HCT116 (cell line): ENCODE measurements around the gene TRPM8. TPM values are rescaled to one million over a fixed set of nuclear protein-coding genes. Genes with fewer than 3 reads are reported as not detected.

Experiments
- ATAC-seq: fragments of 200-7000 bp; cut with Tn5 transposase; 2 replicates; pipeline ENCODE4 v1.9.1; 2020; ENCODE audit warnings: mild to moderate bottlenecking, moderate library complexity
- BruUV-seq: library from RNA; stranded (reverse); fragments of 400-500 nt; replicated peaks from 2 replicates; lab custom pipeline; 2021; lab: Mats Ljungman, UMichigan
- CTCF ChIA-PET: fragments of 300-600 bp; sonication (Branson Sonifier 250); formaldehyde crosslinking; loops from one replicate; lab custom pipeline; 2021; ENCODE audit warnings: antibody characterized with exemption; lab: Charles Lee
- POLR2A ChIA-PET: fragments of 300-600, 350-600 bp; sonication (Branson Sonifier 250); formaldehyde crosslinking; loops from one replicate; lab custom pipeline; 2021; ENCODE audit warnings: antibody characterized with exemption; lab: Charles Lee
- RAD21 ChIA-PET, 2 experiments: fragments of 300-600 bp; sonication (Branson Sonifier 250); formaldehyde crosslinking; loops; one replicate each; lab custom pipeline; 2023; ENCODE audit warnings: low total read pairs in 2 of 2; ENCODE audit not compliant: uncharacterized antibody in 2 of 2, unreplicated experiment in 2 of 2, low non-redundant PET in 1 of 2; lab: Charles Lee
- DNase-seq: peaks from one replicate; pipeline ENCODE4 v3.0.0-alpha.2; 2010; ENCODE audit warnings: low read depth, low spot score
- H2AFZ ChIP-seq: fragments of 200-600 bp; shearing (Covaris generic), sonication (generic); 2 replicates; pipeline ENCODE4 v1.6.1; 2017; ENCODE audit warnings: low read depth, mixed run types, mixed read lengths, antibody characterized with exemption, low read length; ENCODE audit not compliant: poor library complexity, severe bottlenecking
- H3K27ac ChIP-seq: 2 replicates; pipeline ENCODE4 v1.5.1; 2012; ENCODE audit warnings: low read depth, low read length
- H3K27me3 ChIP-seq: fragments of 200-600 bp; sonication (generic); 2 replicates; pipeline ENCODE4 v1.6.1; 2016; ENCODE audit warnings: mixed run types, low read length, mixed read lengths; ENCODE audit not compliant: insufficient read depth
- H3K36me3 ChIP-seq, 2 experiments: fragments of 200-500 bp in 1 of 2; fragments of 200-600 bp in 1 of 2; sonication (Bioruptor generic) in 1 of 2; sonication (generic) in 1 of 2; 2 replicates each; pipeline versions ENCODE4 v1.5.1 to v1.6.1; 2014 to 2016; ENCODE audit warnings: low read length in 2 of 2, inconsistent platforms in 1 of 2, mixed read lengths in 1 of 2, mixed run types in 1 of 2; ENCODE audit not compliant: insufficient read depth in 2 of 2, control insufficient read depth in 1 of 2
- H3K4me1 ChIP-seq, 2 experiments: fragments of 200-600 bp in 1 of 2; sonication (generic) in 1 of 2; 2 replicates each; pipeline versions ENCODE4 v1.5.1 to v1.6.1; 2012 to 2017; ENCODE audit warnings: low read length in 2 of 2, inconsistent platforms in 1 of 2, mild to moderate bottlenecking in 1 of 2, mixed read lengths in 1 of 2, mixed run types in 1 of 2, moderate library complexity in 1 of 2; ENCODE audit not compliant: insufficient read depth in 2 of 2, control insufficient read depth in 1 of 2
- H3K4me2 ChIP-seq: fragments of 200-600 bp; sonication (generic); 2 replicates; pipeline ENCODE4 v1.6.1; 2017; ENCODE audit warnings: mixed run types, low read length, mixed read lengths
- H3K4me3 ChIP-seq, 2 experiments: fragments of 200-600 bp in 1 of 2; sonication (generic) in 1 of 2; replicated peaks in 1 of 2; 2 replicates each; pipeline ENCODE4 v1.5.1; 2011 to 2016; ENCODE audit warnings: low read length in 2 of 2, control low read depth in 1 of 2, low read depth in 1 of 2, mild to moderate bottlenecking in 1 of 2, mixed read lengths in 1 of 2, mixed run types in 1 of 2
- H3K79me2 ChIP-seq: fragments of 200-600 bp; sonication (generic); 2 replicates; pipeline ENCODE4 v1.6.1; 2017; ENCODE audit warnings: mild to moderate bottlenecking, mixed run types, low read length, moderate library complexity, mixed read lengths; ENCODE audit not compliant: insufficient read depth
- H3K9ac ChIP-seq: fragments of 200-600 bp; sonication (generic); 2 replicates; pipeline ENCODE4 v1.6.1; 2016; ENCODE audit warnings: low read length, mixed read lengths
- H3K9me2 ChIP-seq: fragments of 200-600 bp; sonication (generic), shearing (Covaris generic); 2 replicates; pipeline ENCODE4 v1.6.1; 2017; ENCODE audit warnings: mixed run types, mild to moderate bottlenecking, moderate library complexity; ENCODE audit not compliant: insufficient read depth
- H3K9me3 ChIP-seq, 2 experiments: fragments of 200-500 bp in 1 of 2; fragments of 200-600 bp in 1 of 2; sonication (Bioruptor generic) in 1 of 2; sonication (generic) in 1 of 2; 2 replicates each; pipeline ENCODE4 v1.6.1; 2014 to 2017; ENCODE audit warnings: low read length in 2 of 2, mixed read lengths in 2 of 2, inconsistent platforms in 1 of 2, low read depth in 1 of 2, mild to moderate bottlenecking in 1 of 2, mixed run types in 1 of 2, moderate library complexity in 1 of 2; ENCODE audit not compliant: control insufficient read depth in 1 of 2, insufficient read depth in 1 of 2
- H4K20me1 ChIP-seq: fragments of 200-600 bp; sonication (generic), shearing (Covaris generic); 2 replicates; pipeline ENCODE4 v1.6.1; 2017; ENCODE audit warnings: mixed run types, mild to moderate bottlenecking, moderate library complexity; ENCODE audit not compliant: insufficient read depth
- CBX3 ChIP-seq: IDR thresholded peaks from 2 replicates; pipeline ENCODE4 v1.6.1; 2012; ENCODE audit warnings: low read depth
- ELF1 ChIP-seq: IDR thresholded peaks from 2 replicates; pipeline ENCODE4 v1.6.1; 2012; ENCODE audit warnings: low read depth, borderline replicate concordance
- EZH2 ChIP-seq: fragments of 200-600 bp; sonication (generic); IDR thresholded peaks from 2 replicates; pipeline ENCODE4 v1.6.1; 2017; ENCODE audit warnings: antibody characterized with exemption, mixed run types
- EZH2phosphoT487 ChIP-seq: fragments of 200-600 bp; IDR thresholded peaks from 2 replicates; pipeline ENCODE4 v1.6.1; 2018; ENCODE audit warnings: antibody characterized with exemption, borderline replicate concordance
- FOSL1 ChIP-seq: IDR thresholded peaks from 2 replicates; pipeline ENCODE4 v1.6.1; 2012; ENCODE audit warnings: low read depth
- JUND ChIP-seq: IDR thresholded peaks from 2 replicates; pipeline ENCODE4 v1.6.1; 2012
- MAX ChIP-seq: IDR thresholded peaks from 2 replicates; pipeline ENCODE4 v1.6.1; 2012
- POLR2A ChIP-seq: IDR thresholded peaks from 2 replicates; pipeline ENCODE4 v1.7.0; 2011; ENCODE audit warnings: borderline replicate concordance; ENCODE audit not compliant: insufficient read depth, insufficient read length; ENCODE audit errors: extremely low read depth
- RAD21 ChIP-seq: IDR thresholded peaks from 2 replicates; pipeline ENCODE4 v1.6.1; 2012; ENCODE audit warnings: low read depth, mild to moderate bottlenecking
- REST ChIP-seq: IDR thresholded peaks from 2 replicates; pipeline ENCODE4 v1.6.1; 2012; ENCODE audit warnings: low read depth
- SIN3A ChIP-seq: IDR thresholded peaks from 2 replicates; pipeline ENCODE4 v1.6.1; 2012; ENCODE audit warnings: low read depth
- SP1 ChIP-seq: IDR thresholded peaks from 2 replicates; pipeline ENCODE4 v1.6.1; 2012; ENCODE audit warnings: low read depth
- YY1 ChIP-seq: IDR thresholded peaks from 2 replicates; pipeline ENCODE4 v1.6.1; 2011; ENCODE audit warnings: low read length, low read depth, moderate library complexity, mild to moderate bottlenecking; ENCODE audit not compliant: insufficient replicate concordance; ENCODE audit errors: extremely low read depth
- ZFX ChIP-seq: fragments of 450-650 bp; IDR thresholded peaks from 2 replicates; pipeline ENCODE4 v1.6.1; 2017
- intact Hi-C: fragments of 100-400 bp; cut with micrococcal nuclease; formaldehyde crosslinking; loops from 2 replicates; pipeline ENCODE4 v1.10.0; 2022
- total RNA-seq: library from RNA; stranded (reverse); gene quantifications from one replicate; pipeline ENCODE4 v1.2.1, GENCODE V29; 2021; ENCODE audit not compliant: unreplicated experiment
- TF ChIP-seq, protein P1 (sequence below): IDR thresholded peaks from 2 replicates; pipeline ENCODE4 v1.6.1; 2011; ENCODE audit warnings: mild to moderate bottlenecking, low read length, moderate library complexity; ENCODE audit not compliant: insufficient replicate concordance; ENCODE audit errors: extremely low read depth
- TF ChIP-seq, protein P2 (sequence below): IDR thresholded peaks from 2 replicates; pipeline ENCODE4 v1.6.1; 2012

TRPM8 gene
- total RNA-seq, 1 experiment from 2014 or later, result 0.39 TPM

GRCh38 chr2:233997707-233998106 is 80.5 kb downstream of the TRPM8 start (continued):
- TF ChIP-seq ELF1 (no peak), FOSL1 (no peak), EZH2 (no peak), SIN3A (no peak)
- TF ChIP-seq, protein P1, sequence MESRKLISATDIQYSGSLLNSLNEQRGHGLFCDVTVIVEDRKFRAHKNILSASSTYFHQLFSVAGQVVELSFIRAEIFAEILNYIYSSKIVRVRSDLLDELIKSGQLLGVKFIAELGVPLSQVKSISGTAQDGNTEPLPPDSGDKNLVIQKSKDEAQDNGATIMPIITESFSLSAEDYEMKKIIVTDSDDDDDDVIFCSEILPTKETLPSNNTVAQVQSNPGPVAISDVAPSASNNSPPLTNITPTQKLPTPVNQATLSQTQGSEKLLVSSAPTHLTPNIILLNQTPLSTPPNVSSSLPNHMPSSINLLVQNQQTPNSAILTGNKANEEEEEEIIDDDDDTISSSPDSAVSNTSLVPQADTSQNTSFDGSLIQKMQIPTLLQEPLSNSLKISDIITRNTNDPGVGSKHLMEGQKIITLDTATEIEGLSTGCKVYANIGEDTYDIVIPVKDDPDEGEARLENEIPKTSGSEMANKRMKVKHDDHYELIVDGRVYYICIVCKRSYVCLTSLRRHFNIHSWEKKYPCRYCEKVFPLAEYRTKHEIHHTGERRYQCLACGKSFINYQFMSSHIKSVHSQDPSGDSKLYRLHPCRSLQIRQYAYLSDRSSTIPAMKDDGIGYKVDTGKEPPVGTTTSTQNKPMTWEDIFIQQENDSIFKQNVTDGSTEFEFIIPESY, result no peak

DNA sequence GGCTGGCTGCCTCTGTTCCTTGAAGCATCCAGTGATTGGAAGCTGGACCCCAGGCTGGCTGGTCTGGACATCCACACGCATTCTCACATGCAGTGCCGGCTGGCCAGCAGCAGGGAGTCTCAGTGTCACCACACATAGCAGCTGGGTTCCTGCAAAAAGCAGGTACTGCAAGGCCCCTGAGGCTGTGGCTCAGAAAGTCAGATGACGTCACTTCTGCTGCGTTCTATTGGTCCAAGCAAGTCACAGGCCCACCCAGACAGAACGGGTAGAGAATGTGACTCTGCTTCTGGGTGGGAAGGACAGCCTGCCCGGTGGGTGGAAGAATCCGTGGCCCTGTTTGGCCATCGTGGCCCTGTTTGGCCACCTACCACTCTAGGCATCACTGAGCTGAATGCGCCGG is 82.0 kb downstream of the TRPM8 start:
- RAD21 ChIA-PET, result no interaction called here
- Histone ChIP-seq H3K4me2 (no peak overlapping the region), H3K9me2 (no peaks in the 10 kb centered on the region), H3K4me3 (no peak overlapping the region), H3K9me3 (no peaks in the 10 kb centered on the region), H3K27ac (no peak overlapping the region), H3K36me3 (no peaks in the 10 kb centered on the region), H3K4me1 (peaks cover 6 to 10% of the 10 kb centered on the region in 2 experiments), H3K9ac (no peak overlapping the region), H2AFZ (no peak overlapping the region), H3K27me3 (peaks cover 16% of the 10 kb centered on the region; the same call in 1 of the 2 replicates), H3K79me2 (no peaks in the 10 kb centered on the region), H4K20me1 (no peaks in the 10 kb centered on the region)
- intact Hi-C loops, result no loop called here
- ATAC-seq (no peak; the same call in 1 of the 2 replicates), DNase-seq (no peak)
- CTCF ChIA-PET, result no interaction called here
- BruUV-seq, result no TSS peak
- POLR2A ChIA-PET, result no interaction called here
- TF ChIP-seq EZH2phosphoT487, result no peak
- TF ChIP-seq MAX, result no peak
- TF ChIP-seq JUND, result no peak
- TF ChIP-seq, protein P1, result no peak
- no peak for TF ChIP-seq POLR2A
- TF ChIP-seq SP1, result no peak
- TF ChIP-seq, protein P2, sequence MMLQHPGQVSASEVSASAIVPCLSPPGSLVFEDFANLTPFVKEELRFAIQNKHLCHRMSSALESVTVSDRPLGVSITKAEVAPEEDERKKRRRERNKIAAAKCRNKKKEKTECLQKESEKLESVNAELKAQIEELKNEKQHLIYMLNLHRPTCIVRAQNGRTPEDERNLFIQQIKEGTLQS, result no peak
- TF ChIP-seq REST, result no peak
- TF ChIP-seq YY1, result no peak
- no peak for TF ChIP-seq SIN3A
- TF ChIP-seq FOSL1, result no peak
- no peak for TF ChIP-seq CBX3
- no peak for TF ChIP-seq ZFX
- TF ChIP-seq RAD21, result no peak
- TF ChIP-seq ELF1, result no peak
- no peak for TF ChIP-seq EZH2
